A673 (cell line): ENCODE data around the gene SH3RF3. TPM values are rescaled to one million over a fixed set of nuclear protein-coding genes. Genes with fewer than 3 reads are reported as not detected.

Experiments used
- BruUV-seq: library from RNA; stranded (reverse); fragments of 400-500 nt; replicated peaks from 2 replicates; lab custom pipeline; 2021; lab: Mats Ljungman, UMichigan
- CTCF ChIA-PET: fragments of 300-600 bp; sonication (Branson Sonifier 250); formaldehyde crosslinking; loops from one replicate; lab custom pipeline; 2022; ENCODE audit warnings: antibody characterized with exemption; lab: Charles Lee
- POLR2A ChIA-PET: fragments of 300-600 bp; sonication (Branson Sonifier 250); formaldehyde crosslinking; loops from one replicate; lab custom pipeline; 2022; ENCODE audit warnings: antibody characterized with exemption; ENCODE audit not compliant: low non-redundant PET; lab: Charles Lee
- DNase-seq: peaks from one replicate; pipeline ENCODE4 v3.0.0-alpha.2; 2015; ENCODE audit warnings: low spot score
- H3K27ac ChIP-seq: fragments of 200-600 bp; sonication (generic); 2 replicates; pipeline ENCODE4 v1.5.1; 2016; ENCODE audit warnings: mixed run types, low read depth, mild to moderate bottlenecking, mixed read lengths, antibody characterized with exemption, low read length; ENCODE audit not compliant: poor library complexity, severe bottlenecking
- H3K27me3 ChIP-seq: fragments of 200-600 bp; sonication (generic); replicated peaks from 2 replicates; pipeline ENCODE4 v1.6.1; 2017; ENCODE audit warnings: mixed run types, low read depth, mild to moderate bottlenecking, mixed read lengths, antibody characterized with exemption, low read length; ENCODE audit not compliant: insufficient read depth, poor library complexity
- H3K36me3 ChIP-seq: fragments of 200-600 bp; sonication (generic); 2 replicates; pipeline ENCODE4 v1.6.1; 2016; ENCODE audit warnings: mixed run types, mild to moderate bottlenecking, mixed read lengths, antibody characterized with exemption, low read length; ENCODE audit not compliant: insufficient read depth, poor library complexity, severe bottlenecking
- H3K4me1 ChIP-seq: fragments of 200-600 bp; sonication (generic); 2 replicates; pipeline ENCODE4 v1.6.1; 2017; ENCODE audit warnings: mixed run types, mild to moderate bottlenecking, mixed read lengths, antibody characterized with exemption, low read length; ENCODE audit not compliant: insufficient read depth, poor library complexity, severe bottlenecking
- H3K4me3 ChIP-seq: fragments of 200-600 bp; sonication (generic); 2 replicates; pipeline ENCODE4 v1.5.1; 2016; ENCODE audit warnings: low read depth, mixed run types, mild to moderate bottlenecking, mixed read lengths, low read length; ENCODE audit not compliant: poor library complexity, severe bottlenecking
- H3K9me3 ChIP-seq: fragments of 200-600 bp; sonication (generic); 2 replicates; pipeline ENCODE4 v1.6.1; 2016; ENCODE audit warnings: mixed run types, low read depth, mild to moderate bottlenecking, mixed read lengths, antibody characterized with exemption, low read length; ENCODE audit not compliant: poor library complexity, severe bottlenecking
- CTCF ChIP-seq: fragments of 300-800, 200-600 bp; sonication (generic); conservative IDR thresholded peaks from 2 replicates; pipeline ENCODE4 v1.5.1; 2017; ENCODE audit warnings: low read depth, mild to moderate bottlenecking, antibody characterized with exemption, low read length, moderate library complexity, mixed read lengths
- EZH2 ChIP-seq: fragments of 200-600 bp; sonication (generic); IDR thresholded peaks from 2 replicates; pipeline ENCODE4 v1.6.1; 2017; ENCODE audit warnings: borderline replicate concordance, low read depth, mild to moderate bottlenecking, mixed read lengths, antibody characterized with exemption, low read length; ENCODE audit not compliant: poor library complexity, severe bottlenecking
- intact Hi-C: fragments of 100-400 bp; cut with micrococcal nuclease; formaldehyde crosslinking; loops from one replicate; pipeline ENCODE4 v1.10.0; 2022; ENCODE audit not compliant: unreplicated experiment
- total RNA-seq: library from RNA; stranded (reverse); gene quantifications from 2 replicates; pipeline ENCODE4 v1.2.3, GENCODE V29; 2021

SH3RF3 gene
- total RNA-seq, 1 experiment from 2014 or later, result 0.15 TPM

- TF ChIP-seq EZH2 (no peak), CTCF (no peak)
- Histone ChIP-seq H3K4me3 (no peak overlapping the region), H3K9me3 (no peaks in the 10 kb centered on the region), H3K27me3 (no peaks in the 10 kb centered on the region), H3K27ac (no peak overlapping the region), H3K36me3 (no peaks in the 10 kb centered on the region), H3K4me1 (no peaks in the 10 kb centered on the region)
- CTCF ChIA-PET, result no interaction called here
- POLR2A ChIA-PET, result no interaction called here
- no peak for DNase-seq
- no TSS peak for BruUV-seq
- intact Hi-C loops, result no loop called here
Observed at GRCh38 chr2:109304242-109304641, 175.2 kb downstream of the SH3RF3 start.

GRCh38 chr2:109304731-109305470 is 175.9 kb downstream of the SH3RF3 start:
- no TSS peak for BruUV-seq
- TF ChIP-seq EZH2 (no peak), CTCF (no peak)
- no peak overlapping the region for H3K4me3 ChIP-seq
- CTCF ChIA-PET, result no interaction called here
- H3K9me3 ChIP-seq, result no peaks in the 10 kb centered on the region
- intact Hi-C loops, result no loop called here
- POLR2A ChIA-PET, result no interaction called here
- no peaks in the 10 kb centered on the region for H3K4me1 ChIP-seq
- no peak for DNase-seq
- H3K27me3 ChIP-seq, result no peaks in the 10 kb centered on the region
- H3K36me3 ChIP-seq, result no peaks in the 10 kb centered on the region
- H3K27ac ChIP-seq, result no peak overlapping the region

- Histone ChIP-seq H3K4me3 (no peak overlapping the region), H3K27me3 (no peaks in the 10 kb centered on the region), H3K36me3 (no peaks in the 10 kb centered on the region), H3K27ac (no peak overlapping the region), H3K4me1 (no peaks in the 10 kb centered on the region), H3K9me3 (no peaks in the 10 kb centered on the region)
- BruUV-seq, result no TSS peak
- no peak for TF ChIP-seq CTCF
- no peak for TF ChIP-seq EZH2
- POLR2A ChIA-PET, result no interaction called here
- no peak for DNase-seq
- intact Hi-C loops, result no loop called here
- CTCF ChIA-PET, result no interaction called here
Observed at GRCh38 chr2:109305490-109306167, 176.6 kb downstream of the SH3RF3 start.
